ENCODE measurements around the gene SDK1.

The SDK1 gene

GRCh38 chr7:3594901-3595300 is 293.8 kb downstream of the SDK1 start:
- no peak for DNase-seq

GRCh38 chr7:3598854-3599253 is 297.8 kb downstream of the SDK1 start:
- DNase-seq: peak; percentile 96

- no peak for DNase-seq
Measured at GRCh38 chr7:3605222-3605621, 304.2 kb downstream of the SDK1 start.

- DNase-seq: no peak
Measured at GRCh38 chr7:3606436-3606835, 305.4 kb downstream of the SDK1 start.

GRCh38 chr7:3607847-3608246 is 306.8 kb downstream of the SDK1 start:
- no peak for DNase-seq

- no peak for DNase-seq
Measured at GRCh38 chr7:3616306-3616705, 315.3 kb downstream of the SDK1 start.

- DNase-seq: no peak
Measured at GRCh38 chr7:3630081-3630480, 329.0 kb downstream of the SDK1 start.

GRCh38 chr7:3634396-3634795 is 333.3 kb downstream of the SDK1 start:
- DNase-seq: no peak

GRCh38 chr7:3636131-3636860 is 335.2 kb downstream of the SDK1 start:
- DNase-seq: no peak

GRCh38 chr7:3639253-3639652 is 338.2 kb downstream of the SDK1 start:
- DNase-seq: no peak

GRCh38 chr7:3641582-3641981 is 340.5 kb downstream of the SDK1 start:
- DNase-seq: no peak

- DNase-seq: no peak
Measured at GRCh38 chr7:3643091-3643490, 342.0 kb downstream of the SDK1 start.

- DNase-seq: no peak
Measured at GRCh38 chr7:3648276-3648675, 347.2 kb downstream of the SDK1 start.

- DNase-seq: peak; percentile 4
Measured at GRCh38 chr7:3649250-3649649, 348.2 kb downstream of the SDK1 start.

- DNase-seq: no peak
Measured at GRCh38 chr7:3649678-3650440, 348.8 kb downstream of the SDK1 start.

GRCh38 chr7:3650844-3651243 is 349.8 kb downstream of the SDK1 start:
- no peak for DNase-seq

- no peak for DNase-seq
Measured at GRCh38 chr7:3655635-3656034, 354.6 kb downstream of the SDK1 start.

- no peak for DNase-seq
Measured at GRCh38 chr7:3657206-3657605, 356.2 kb downstream of the SDK1 start.

- no peak for DNase-seq
Measured at GRCh38 chr7:3668743-3669142, 367.7 kb downstream of the SDK1 start.

GRCh38 chr7:3670898-3671297 is 369.8 kb downstream of the SDK1 start:
- no peak for DNase-seq

GRCh38 chr7:3673524-3673923 is 372.5 kb downstream of the SDK1 start:
- peak; percentile 22 for DNase-seq

- DNase-seq: no peak
Measured at GRCh38 chr7:3678314-3678810, 377.3 kb downstream of the SDK1 start.

GRCh38 chr7:3682028-3682710 is 381.1 kb downstream of the SDK1 start:
- no peak for DNase-seq
